ENCODE results near the gene SLC35B2. TPM values are rescaled to one million over a fixed set of nuclear protein-coding genes. Genes with fewer than 3 reads are reported as not detected.

The SLC35B2 gene
- total RNA-seq, 1 donor = 94.1 TPM

DNA sequence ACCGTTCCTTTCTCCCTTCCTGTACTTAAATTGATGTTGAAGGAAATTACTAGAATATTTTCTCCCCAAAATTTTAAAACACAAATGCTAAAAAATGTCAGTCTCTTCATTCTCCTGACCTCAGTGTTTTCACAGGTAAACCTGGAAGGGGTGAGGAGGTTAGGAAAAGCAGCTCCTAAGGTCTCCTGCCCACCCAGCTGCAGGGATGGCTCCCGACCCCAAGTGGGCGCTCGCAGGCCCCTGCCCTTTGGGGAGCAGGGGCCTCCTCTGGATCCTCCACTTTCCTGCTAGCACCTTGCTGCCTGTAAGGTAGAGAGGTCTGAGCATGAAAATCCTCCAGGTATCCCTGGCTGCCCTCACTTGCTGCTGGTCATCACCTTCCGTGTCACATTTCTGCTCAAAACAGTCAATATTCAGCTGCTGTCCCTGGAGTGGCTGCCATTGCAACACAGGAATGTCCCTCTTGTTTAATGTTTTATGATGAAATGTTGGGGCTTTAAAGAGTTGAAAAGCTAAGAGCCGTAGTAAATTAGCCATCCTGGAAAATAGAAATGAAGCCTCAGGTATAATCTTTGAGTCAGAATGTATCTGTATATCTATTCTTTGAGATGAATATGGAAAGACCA lies 21.3 kb downstream of the SLC35B2 start:
- Histone ChIP-seq H3K4me3 (ENCODE audit: insufficient read depth, low read length) (no peak overlapping the region), H3K4me1 (ENCODE audit: insufficient read depth, low read length) (peaks cover 39% of the 10 kb centered on the region), H3K4me2 (ENCODE audit: insufficient read depth, low read length) (no peak overlapping the region), H4K20me1 (ENCODE audit: insufficient read depth, low read length) (no peaks in the 10 kb centered on the region), H3K79me2 (ENCODE audit: insufficient read depth, low read length) (no peaks in the 10 kb centered on the region), H3K36me3 (ENCODE audit: insufficient read depth, low read length) (peaks cover 8% of the 10 kb centered on the region), H3K27ac (ENCODE audit: low read depth, low read length) (no peak overlapping the region), H3K27me3 (ENCODE audit: insufficient read depth, low read length) (no peaks in the 10 kb centered on the region), H2AFZ (ENCODE audit: low read length) (no peak overlapping the region), H3K9me3 (ENCODE audit: low read depth, low read length) (no peaks in the 10 kb centered on the region)
- TF ChIP-seq CTCF (IDR thresholded peaks at IDR 0.05; ENCODE audit: extremely low read depth, low read depth, low read length) = no peak
- no peak for DNase-seq (ENCODE audit: insufficient read length, low spot score, missing footprints)

GRCh38 chr6:44235269-44235668 lies 22.1 kb downstream of the SLC35B2 start:
- H2AFZ ChIP-seq (ENCODE audit: low read length) = peak overlapping the region; percentile 33
- no peak for TF ChIP-seq CTCF (IDR thresholded peaks at IDR 0.05; ENCODE audit: extremely low read depth, low read depth, low read length)
- H3K4me3 ChIP-seq (ENCODE audit: insufficient read depth, low read length) = no peak overlapping the region
- H4K20me1 ChIP-seq (ENCODE audit: insufficient read depth, low read length) = no peaks in the 10 kb centered on the region
- DNase-seq (ENCODE audit: insufficient read length, low spot score, missing footprints) = peak; percentile 76
- peak overlapping the region; percentile 2 for H3K27ac ChIP-seq (ENCODE audit: low read depth, low read length)
- peaks cover 8% of the 10 kb centered on the region for H3K36me3 ChIP-seq (ENCODE audit: insufficient read depth, low read length)
- no peaks in the 10 kb centered on the region for H3K9me3 ChIP-seq (ENCODE audit: low read depth, low read length)
- no peaks in the 10 kb centered on the region for H3K27me3 ChIP-seq (ENCODE audit: insufficient read depth, low read length)
- H3K79me2 ChIP-seq (ENCODE audit: insufficient read depth, low read length) = no peaks in the 10 kb centered on the region
- peaks cover 39% of the 10 kb centered on the region for H3K4me1 ChIP-seq (ENCODE audit: insufficient read depth, low read length)
- H3K4me2 ChIP-seq (ENCODE audit: insufficient read depth, low read length) = no peak overlapping the region

DNA sequence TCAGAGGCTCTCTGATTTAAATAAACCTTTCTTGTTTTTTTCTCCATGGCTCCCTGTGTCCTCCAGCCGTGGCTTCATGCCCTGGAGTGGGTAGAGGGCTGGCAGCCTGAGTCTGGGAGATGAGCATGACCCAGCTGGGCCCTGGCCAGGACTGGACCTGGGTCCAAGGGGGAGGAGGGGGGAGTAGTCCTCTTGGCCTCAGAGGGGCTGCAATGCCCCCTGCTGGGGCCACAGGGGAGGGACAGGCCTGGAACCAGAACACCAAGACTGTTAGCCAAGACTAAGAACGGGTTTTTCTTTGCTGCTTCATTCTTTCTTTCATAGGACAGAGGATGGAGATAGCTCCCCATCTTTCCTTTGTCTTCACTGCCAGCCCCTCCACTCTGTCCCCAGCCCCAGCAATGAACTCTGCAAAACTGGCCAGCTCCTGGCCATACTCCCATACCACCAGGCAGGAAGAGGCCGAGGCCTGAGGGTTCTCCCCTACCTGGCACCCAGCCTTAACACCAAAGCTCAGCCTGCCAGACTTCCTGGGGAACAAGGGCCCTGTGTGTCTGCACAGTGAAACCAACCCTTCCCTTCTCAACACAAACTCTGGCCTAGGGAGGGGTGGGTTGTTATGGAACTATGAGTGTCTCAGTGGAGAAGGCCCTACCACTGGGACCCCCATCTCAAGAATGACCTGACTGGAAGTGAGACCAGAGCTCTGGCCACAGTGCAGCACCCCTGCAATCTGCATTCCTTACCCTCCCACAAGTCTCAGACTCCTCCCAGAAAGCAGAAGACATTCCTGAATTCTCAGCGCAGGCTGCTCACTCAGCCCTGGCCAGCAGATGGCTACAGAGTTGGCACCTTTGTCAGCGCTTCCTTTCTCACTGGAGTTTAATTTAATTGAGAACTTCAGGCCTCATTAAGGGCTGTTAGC lies 23.0 kb downstream of the SLC35B2 start:
- Histone ChIP-seq H2AFZ (ENCODE audit: low read length) (peak overlapping the region; percentile 60), H3K27ac (ENCODE audit: low read depth, low read length) (peak overlapping the region; percentile 50), H3K27me3 (ENCODE audit: insufficient read depth, low read length) (no peaks in the 10 kb centered on the region), H3K4me2 (ENCODE audit: insufficient read depth, low read length) (peak overlapping the region; percentile 42), H3K9me3 (ENCODE audit: low read depth, low read length) (no peaks in the 10 kb centered on the region), H3K4me1 (ENCODE audit: insufficient read depth, low read length) (peaks cover 39% of the 10 kb centered on the region), H3K4me3 (ENCODE audit: insufficient read depth, low read length) (no peak overlapping the region), H3K36me3 (ENCODE audit: insufficient read depth, low read length) (peaks cover 8% of the 10 kb centered on the region), H3K79me2 (ENCODE audit: insufficient read depth, low read length) (no peaks in the 10 kb centered on the region), H4K20me1 (ENCODE audit: insufficient read depth, low read length) (no peaks in the 10 kb centered on the region)
- peak; percentile 93 for DNase-seq (ENCODE audit: insufficient read length, low spot score, missing footprints)
- peak; percentile 78 for TF ChIP-seq CTCF (IDR thresholded peaks at IDR 0.05; ENCODE audit: extremely low read depth, low read depth, low read length)

DNA sequence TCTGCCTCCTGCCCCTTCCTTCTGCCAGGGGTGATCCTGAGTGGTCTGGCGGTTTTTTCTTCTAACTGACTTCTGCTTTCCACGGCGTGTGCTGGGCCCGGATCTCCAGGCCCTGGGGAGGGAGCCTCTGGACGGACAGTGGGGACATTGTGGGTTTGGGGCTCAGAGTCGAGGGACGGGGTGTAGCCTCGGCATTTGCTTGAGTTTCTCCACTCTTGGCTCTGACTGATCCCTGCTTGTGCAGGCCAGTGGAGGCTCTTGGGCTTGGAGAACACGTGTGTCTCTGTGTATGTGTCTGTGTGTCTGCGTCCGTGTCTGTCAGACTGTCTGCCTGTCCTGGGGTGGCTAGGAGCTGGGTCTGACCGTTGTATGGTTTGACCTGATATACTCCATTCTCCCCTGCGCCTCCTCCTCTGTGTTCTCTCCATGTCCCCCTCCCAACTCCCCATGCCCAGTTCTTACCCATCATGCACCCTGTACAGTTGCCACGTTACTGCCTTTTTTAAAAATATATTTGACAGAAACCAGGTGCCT lies 23.7 kb downstream of the SLC35B2 start:
- H4K20me1 ChIP-seq (ENCODE audit: insufficient read depth, low read length) = no peaks in the 10 kb centered on the region
- no peak for DNase-seq (ENCODE audit: insufficient read length, low spot score, missing footprints)
- peak overlapping the region; percentile 60 for H2AFZ ChIP-seq (ENCODE audit: low read length)
- H3K27me3 ChIP-seq (ENCODE audit: insufficient read depth, low read length) = no peaks in the 10 kb centered on the region
- H3K4me2 ChIP-seq (ENCODE audit: insufficient read depth, low read length) = peak overlapping the region; percentile 27
- H3K4me1 ChIP-seq (ENCODE audit: insufficient read depth, low read length) = peaks cover 41% of the 10 kb centered on the region
- no peaks in the 10 kb centered on the region for H3K9me3 ChIP-seq (ENCODE audit: low read depth, low read length)
- H3K27ac ChIP-seq (ENCODE audit: low read depth, low read length) = peak overlapping the region; percentile 50
- H3K36me3 ChIP-seq (ENCODE audit: insufficient read depth, low read length) = peaks cover 8% of the 10 kb centered on the region
- no peak for TF ChIP-seq CTCF (IDR thresholded peaks at IDR 0.05; ENCODE audit: extremely low read depth, low read depth, low read length)
- H3K79me2 ChIP-seq (ENCODE audit: insufficient read depth, low read length) = no peaks in the 10 kb centered on the region
- H3K4me3 ChIP-seq (ENCODE audit: insufficient read depth, low read length) = no peak overlapping the region

Measured in osteoblast (primary cell).